Calu3 (cell line): Measurements from ENCODE around the gene DSG3. TPM values are rescaled to one million over a fixed set of nuclear protein-coding genes. Genes with fewer than 3 reads are reported as not detected.

Source experiments
- BruUV-seq: library from RNA; stranded (reverse); fragments of 400-500 nt; replicated peaks from 2 replicates; lab custom pipeline; 2021; lab: Mats Ljungman, UMichigan
- CTCF ChIA-PET: fragments of 300-600 bp; sonication (Branson Sonifier 250); formaldehyde crosslinking; loops from one replicate; lab custom pipeline; 2022; ENCODE audit warnings: antibody characterized with exemption; lab: Charles Lee
- DNase-seq: peaks from one replicate; pipeline ENCODE4 v3.0.0; 2022
- H3K27ac Mint-ChIP-seq: one replicate; pipeline ENCODE4 v1.8.0; 2022; ENCODE audit warnings: mixed read lengths; ENCODE audit not compliant: unreplicated experiment
- H3K27me3 Mint-ChIP-seq: one replicate; pipeline ENCODE4 v1.8.0; 2022; ENCODE audit warnings: mixed read lengths; ENCODE audit not compliant: unreplicated experiment
- H3K36me3 Mint-ChIP-seq: one replicate; pipeline ENCODE4 v1.8.0; 2022; ENCODE audit warnings: mild to moderate bottlenecking, moderate library complexity, mixed read lengths; ENCODE audit not compliant: insufficient read depth, unreplicated experiment
- H3K4me1 Mint-ChIP-seq: one replicate; pipeline ENCODE4 v1.8.0; 2022; ENCODE audit warnings: mild to moderate bottlenecking, low read depth, mixed read lengths; ENCODE audit not compliant: unreplicated experiment
- H3K4me3 Mint-ChIP-seq: one replicate; pipeline ENCODE4 v1.8.0; 2022; ENCODE audit warnings: mild to moderate bottlenecking, low read depth, moderate library complexity, mixed read lengths; ENCODE audit not compliant: unreplicated experiment
- H3K9me3 Mint-ChIP-seq: one replicate; pipeline ENCODE4 v1.8.0; 2022; ENCODE audit warnings: low read depth, mixed read lengths; ENCODE audit not compliant: unreplicated experiment
- intact Hi-C: fragments of 100-400 bp; cut with micrococcal nuclease; formaldehyde crosslinking; loops from one replicate; pipeline ENCODE4 v1.10.0; 2022; ENCODE audit not compliant: unreplicated experiment
- total RNA-seq: library from RNA; stranded (reverse); gene quantifications from 2 replicates; pipeline ENCODE4 v1.2.3, GENCODE V29; 2022
- TF ChIP-seq, protein P1 (sequence below): fragments of 200-600 bp; IDR thresholded peaks from one replicate; pipeline ENCODE4 v1.8.0; 2022; ENCODE audit warnings: antibody characterized with exemption; ENCODE audit not compliant: unreplicated experiment

DSG3 gene
- total RNA-seq, 1 experiment from 2014 or later, result 1.8 TPM

DNA sequence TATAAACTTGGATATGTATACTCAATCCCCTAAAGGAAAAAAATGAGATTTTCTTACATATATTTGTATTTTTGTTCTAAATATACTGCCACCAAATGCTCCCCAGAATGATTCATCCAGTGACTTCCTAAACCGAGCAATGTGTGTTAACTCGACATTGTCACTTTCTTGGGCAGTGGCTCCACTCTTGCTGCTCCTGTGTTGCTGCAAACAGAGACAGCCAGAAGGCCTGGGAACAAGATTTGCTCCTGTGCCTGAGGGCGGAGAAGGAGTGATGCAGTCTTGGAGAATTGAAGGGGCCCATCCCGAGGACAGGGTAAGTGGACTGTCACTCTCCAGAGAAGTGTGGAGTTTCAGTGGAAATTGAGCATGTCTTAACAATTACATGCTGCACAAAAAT lies 38.3 kb upstream of the DSG3 start:
- Mint-ChIP-seq H3K9me3 (peaks cover 3% of the 10 kb centered on the region), H3K4me1 (no peaks in the 10 kb centered on the region), H3K27me3 (no peaks in the 10 kb centered on the region), H3K4me3 (no peak overlapping the region), H3K36me3 (no peaks in the 10 kb centered on the region), H3K27ac (no peak overlapping the region)
- BruUV-seq, result no TSS peak
- CTCF ChIA-PET, result no interaction called here
- DNase-seq, result no peak
- TF ChIP-seq, protein P1, sequence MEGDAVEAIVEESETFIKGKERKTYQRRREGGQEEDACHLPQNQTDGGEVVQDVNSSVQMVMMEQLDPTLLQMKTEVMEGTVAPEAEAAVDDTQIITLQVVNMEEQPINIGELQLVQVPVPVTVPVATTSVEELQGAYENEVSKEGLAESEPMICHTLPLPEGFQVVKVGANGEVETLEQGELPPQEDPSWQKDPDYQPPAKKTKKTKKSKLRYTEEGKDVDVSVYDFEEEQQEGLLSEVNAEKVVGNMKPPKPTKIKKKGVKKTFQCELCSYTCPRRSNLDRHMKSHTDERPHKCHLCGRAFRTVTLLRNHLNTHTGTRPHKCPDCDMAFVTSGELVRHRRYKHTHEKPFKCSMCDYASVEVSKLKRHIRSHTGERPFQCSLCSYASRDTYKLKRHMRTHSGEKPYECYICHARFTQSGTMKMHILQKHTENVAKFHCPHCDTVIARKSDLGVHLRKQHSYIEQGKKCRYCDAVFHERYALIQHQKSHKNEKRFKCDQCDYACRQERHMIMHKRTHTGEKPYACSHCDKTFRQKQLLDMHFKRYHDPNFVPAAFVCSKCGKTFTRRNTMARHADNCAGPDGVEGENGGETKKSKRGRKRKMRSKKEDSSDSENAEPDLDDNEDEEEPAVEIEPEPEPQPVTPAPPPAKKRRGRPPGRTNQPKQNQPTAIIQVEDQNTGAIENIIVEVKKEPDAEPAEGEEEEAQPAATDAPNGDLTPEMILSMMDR, result no peak
- intact Hi-C loops, result no loop called here

DNA sequence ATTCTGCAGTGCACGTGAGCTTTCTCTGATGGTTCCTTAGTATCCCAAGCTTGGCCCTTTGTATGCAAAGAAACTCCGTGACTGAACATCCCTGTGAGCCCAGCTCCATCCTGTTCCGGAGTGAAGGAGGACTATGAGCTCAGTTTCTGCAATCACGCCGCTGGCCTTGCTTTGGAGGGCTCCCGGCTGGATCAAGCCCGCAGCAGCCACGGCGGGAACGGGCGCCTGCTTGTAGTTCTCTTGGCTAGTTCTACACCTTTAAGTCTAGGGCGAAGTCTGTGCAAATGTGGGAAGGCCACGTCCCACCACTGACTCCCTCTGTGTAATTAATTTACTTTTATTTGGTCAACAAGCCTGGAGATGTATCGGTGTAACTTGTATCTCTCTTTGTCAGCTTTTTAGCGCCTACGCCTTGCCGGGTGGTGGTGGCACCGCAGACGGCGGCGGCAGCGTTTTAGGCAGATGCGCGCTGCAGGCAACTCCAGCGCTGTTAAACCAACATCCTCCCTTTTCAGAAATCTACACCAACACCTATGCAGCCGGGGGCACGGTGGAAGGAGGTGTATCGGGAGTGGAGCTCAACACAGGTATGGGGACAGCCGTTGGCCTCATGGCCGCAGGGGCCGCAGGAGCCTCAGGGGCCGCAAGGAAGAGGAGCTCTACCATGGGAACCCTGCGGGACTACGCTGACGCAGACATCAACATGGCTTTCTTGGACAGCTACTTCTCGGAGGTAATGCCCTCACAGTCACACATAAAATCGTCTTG lies 36.6 kb upstream of the DSG3 start:
- TF ChIP-seq, protein P1, result no peak
- DNase-seq, result no peak
- Mint-ChIP-seq H3K4me3 (no peak overlapping the region), H3K4me1 (no peaks in the 10 kb centered on the region), H3K27me3 (no peaks in the 10 kb centered on the region), H3K36me3 (no peaks in the 10 kb centered on the region), H3K27ac (no peak overlapping the region), H3K9me3 (peaks cover 6% of the 10 kb centered on the region)
- CTCF ChIA-PET, result interaction anchor here (1.2 kb wide), 1 partner anchor 14 kb away, joined by 3 read pairs; no protein-coding TSS in a partner anchor
- intact Hi-C loops, result no loop called here
- BruUV-seq, result no TSS peak

DNA sequence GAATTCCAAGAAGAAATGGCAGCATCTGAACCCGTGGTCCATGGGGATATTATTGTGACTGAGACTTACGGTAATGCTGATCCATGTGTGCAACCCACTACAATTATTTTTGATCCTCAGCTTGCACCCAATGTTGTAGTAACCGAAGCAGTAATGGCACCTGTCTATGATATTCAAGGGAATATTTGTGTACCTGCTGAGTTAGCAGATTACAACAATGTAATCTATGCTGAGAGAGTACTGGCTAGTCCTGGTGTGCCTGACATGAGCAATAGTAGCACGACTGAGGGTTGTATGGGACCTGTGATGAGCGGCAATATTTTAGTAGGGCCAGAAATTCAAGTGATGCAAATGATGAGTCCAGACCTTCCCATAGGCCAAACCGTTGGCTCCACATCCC lies 34.4 kb upstream of the DSG3 start:
- CTCF ChIA-PET, result no interaction called here
- Mint-ChIP-seq H3K27ac (no peak overlapping the region), H3K4me1 (no peaks in the 10 kb centered on the region), H3K4me3 (no peak overlapping the region), H3K27me3 (no peaks in the 10 kb centered on the region), H3K9me3 (peaks cover 6% of the 10 kb centered on the region), H3K36me3 (no peaks in the 10 kb centered on the region)
- DNase-seq, result no peak
- TF ChIP-seq, protein P1, result no peak
- BruUV-seq, result no TSS peak
- intact Hi-C loops, result no loop called here

DNA sequence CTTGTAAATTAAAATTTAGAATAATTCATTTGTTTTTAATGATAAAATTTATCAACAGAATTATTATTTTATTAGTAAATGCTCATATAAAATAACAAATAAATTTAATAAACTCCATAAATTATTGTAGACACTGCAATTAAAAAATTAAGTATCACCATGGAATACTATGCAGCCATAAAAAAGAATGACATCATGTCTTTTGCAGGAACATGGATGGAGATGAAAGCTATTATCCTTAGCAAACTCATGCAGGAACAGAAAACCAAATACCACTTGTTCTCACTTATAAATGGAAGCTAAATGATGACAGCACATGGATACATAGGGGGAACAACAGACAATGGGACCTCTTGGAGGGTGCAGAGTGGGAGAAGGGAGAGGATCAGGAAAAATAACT lies 29.7 kb upstream of the DSG3 start:
- CTCF ChIA-PET, result no interaction called here
- Mint-ChIP-seq H3K9me3 (peaks cover 3% of the 10 kb centered on the region), H3K27me3 (no peaks in the 10 kb centered on the region), H3K4me3 (no peak overlapping the region), H3K27ac (no peak overlapping the region), H3K36me3 (no peaks in the 10 kb centered on the region), H3K4me1 (peaks cover 14% of the 10 kb centered on the region)
- DNase-seq, result no peak
- TF ChIP-seq, protein P1, result no peak
- no TSS peak for BruUV-seq
- intact Hi-C loops, result no loop called here
